ENCODE data around the gene PTER.

Gene PTER

GRCh38 chr10:16466001-16466400, 29.2 kb downstream of the PTER start:
- DNase-seq (ENCODE audit: insufficient read length, low spot score) (no peak), FAIRE-seq (no peak)

GRCh38 chr10:16470747-16471146, 33.9 kb downstream of the PTER start:
- DNase-seq (ENCODE audit: insufficient read length, low spot score) (no peak), FAIRE-seq (no peak)

GRCh38 chr10:16472828-16473227, 36.0 kb downstream of the PTER start:
- DNase-seq (ENCODE audit: insufficient read length, low spot score) (no peak), FAIRE-seq (no peak)

GRCh38 chr10:16477757-16478156, 40.9 kb downstream of the PTER start:
- FAIRE-seq: no peak
- no peak for DNase-seq (ENCODE audit: insufficient read length, low spot score)

GRCh38 chr10:16478801-16479200, 42.0 kb downstream of the PTER start:
- FAIRE-seq: no peak
- no peak for DNase-seq (ENCODE audit: insufficient read length, low spot score)

- no peak for FAIRE-seq
- no peak for DNase-seq (ENCODE audit: insufficient read length, low spot score)
Measured at GRCh38 chr10:16481052-16481728, 44.4 kb downstream of the PTER start.

- DNase-seq (ENCODE audit: insufficient read length, low spot score) (no peak), FAIRE-seq (no peak)
Measured at GRCh38 chr10:16483241-16483917, 46.6 kb downstream of the PTER start.

GRCh38 chr10:16490511-16490910, 53.7 kb downstream of the PTER start:
- FAIRE-seq (no peak), DNase-seq (ENCODE audit: insufficient read length, low spot score) (no peak)

GRCh38 chr10:16491933-16492332, 55.1 kb downstream of the PTER start:
- FAIRE-seq (no peak), DNase-seq (ENCODE audit: insufficient read length, low spot score) (no peak)

GRCh38 chr10:16493884-16494536, 57.2 kb downstream of the PTER start:
- DNase-seq (ENCODE audit: insufficient read length, low spot score) (no peak), FAIRE-seq (no peak)

GRCh38 chr10:16497911-16498310, 61.1 kb downstream of the PTER start:
- DNase-seq (ENCODE audit: insufficient read length, low spot score) (no peak), FAIRE-seq (no peak)

- DNase-seq (ENCODE audit: insufficient read length, low spot score) (no peak), FAIRE-seq (no peak)
Measured at GRCh38 chr10:16505161-16505560, 68.4 kb downstream of the PTER start.

GRCh38 chr10:16509996-16510395, 73.2 kb downstream of the PTER start:
- DNase-seq (ENCODE audit: insufficient read length, low spot score) (no peak), FAIRE-seq (no peak)

GRCh38 chr10:16510843-16511242, 74.0 kb downstream of the PTER start:
- DNase-seq (ENCODE audit: insufficient read length, low spot score) (no peak), FAIRE-seq (no peak)

GRCh38 chr10:16518822-16519221, 82.0 kb downstream of the PTER start:
- no peak for FAIRE-seq
- DNase-seq (ENCODE audit: insufficient read length, low spot score): no peak

GRCh38 chr10:16519250-16519907, 82.6 kb downstream of the PTER start:
- FAIRE-seq: no peak

GRCh38 chr10:16519908-16520861, 83.4 kb downstream of the PTER start:
- no peak for FAIRE-seq
- no peak for DNase-seq (ENCODE audit: insufficient read length, low spot score)

More at GRCh38 chr10:16519250-16519907, 82.6 kb downstream of the PTER start:
- no peak for DNase-seq (ENCODE audit: insufficient read length, low spot score)

- DNase-seq (ENCODE audit: insufficient read length, low spot score): no peak
- no peak for FAIRE-seq
Measured at GRCh38 chr10:16520900-16521299, 84.1 kb downstream of the PTER start.

- no peak for DNase-seq (ENCODE audit: insufficient read length, low spot score)
- no peak for FAIRE-seq
Measured at GRCh38 chr10:16521311-16522016, 84.7 kb downstream of the PTER start, which contains the start of gene C1QL3. TSS of gene C1QL3 (minus strand) at chr10:16521879. CDS start at chr10:16521065, 814 bp downstream.

GRCh38 chr10:16527452-16527851, 90.6 kb downstream of the PTER start:
- FAIRE-seq (no peak), DNase-seq (ENCODE audit: insufficient read length, low spot score) (no peak)

Data from HTR-8/SVneo (cell line).